ENCODE data around the gene DLX1. TPM values are rescaled to one million over a fixed set of nuclear protein-coding genes. Genes with fewer than 3 reads are reported as not detected.

The DLX1 gene
- total RNA-seq, 1 experiment from 2014 or later, result 2.0 TPM

DNA sequence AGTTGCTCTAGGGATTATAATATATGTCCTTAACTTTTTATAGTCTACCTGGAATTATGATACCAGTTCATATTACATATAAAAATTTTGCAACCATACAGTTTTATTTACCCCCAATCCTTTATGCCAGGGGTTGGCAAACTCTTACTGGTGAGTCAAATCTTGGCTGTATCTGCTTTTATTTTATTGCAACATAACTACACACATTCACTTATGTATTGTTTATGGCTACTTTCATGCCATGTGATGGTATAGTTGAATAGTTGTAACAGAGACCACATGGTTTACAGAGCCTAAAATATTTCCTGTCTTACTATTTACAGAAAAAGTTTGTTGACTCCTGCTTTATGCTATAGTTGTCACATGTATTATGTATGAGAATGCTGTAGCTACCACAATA is 43.2 kb downstream of the DLX1 start:
- Histone ChIP-seq H3K79me2 (ENCODE audit: insufficient read depth, low read length) (no peaks in the 10 kb centered on the region), H3K9ac (ENCODE audit: low read length) (no peak overlapping the region), H3K27me3 (ENCODE audit: insufficient read depth, low read length) (no peaks in the 10 kb centered on the region), H3K4me3 (replicated peaks in 1 of 2; ENCODE audit: low read depth in 1 of 2, low read length in 2 of 2) (no peak overlapping the region), H2AFZ (ENCODE audit: low read depth, low read length, poor library complexity, severe bottlenecking) (no peak overlapping the region), H3K27ac (ENCODE audit: low read depth, low read length) (no peak overlapping the region), H4K20me1 (ENCODE audit: insufficient read depth) (no peaks in the 10 kb centered on the region), H3K9me2 (ENCODE audit: insufficient read depth) (no peaks in the 10 kb centered on the region), H3K4me1 (ENCODE audit: control insufficient read depth in 1 of 2, insufficient read depth in 2 of 2, low read length in 2 of 2) (no peaks in the 10 kb centered on the region), H3K36me3 (ENCODE audit: control insufficient read depth in 1 of 2, insufficient read depth in 2 of 2, low read length in 2 of 2) (no peaks in the 10 kb centered on the region), H3K9me3 (ENCODE audit: control insufficient read depth in 1 of 2, insufficient read depth in 1 of 2, low read depth in 1 of 2, low read length in 2 of 2) (no peaks in the 10 kb centered on the region), H3K4me2 (ENCODE audit: low read length) (no peak overlapping the region)
- no peak for TF ChIP-seq ELF1 (IDR thresholded peaks at IDR 0.05; ENCODE audit: borderline replicate concordance, low read depth)
- no peak for TF ChIP-seq ZNF274 (IDR thresholded peaks at IDR 0.05; ENCODE audit: low read depth, low read length)
- no peak for TF ChIP-seq POLR2A (IDR thresholded peaks at IDR 0.05; ENCODE audit: borderline replicate concordance, extremely low read depth, insufficient read depth, insufficient read length)
- intact Hi-C loops (cut with micrococcal nuclease), result no loop called here
- POLR2A ChIA-PET, result interaction anchor here (0.7 kb wide), 1 partner anchor 1514 kb away, joined by 4 read pairs; no protein-coding TSS in a partner anchor
- CTCF ChIA-PET, result interaction anchor here (2.3 kb wide), 1 partner anchor 333 kb away, joined by 17 read pairs; no protein-coding TSS in a partner anchor
- RAD21 ChIA-PET (ENCODE audit: low non-redundant PET in 1 of 2, low total read pairs in 2 of 2, uncharacterized antibody in 2 of 2, unreplicated experiment in 2 of 2), result no interaction called here
- no TSS peak for BruUV-seq (replicated peaks)
- DNase-seq (ENCODE audit: low read depth, low spot score) (no peak), ATAC-seq (no peak)

GRCh38 chr2:172129404-172129803 is 44.1 kb downstream of the DLX1 start:
- Histone ChIP-seq H3K4me2 (ENCODE audit: low read length) (no peak overlapping the region), H3K9ac (ENCODE audit: low read length) (no peak overlapping the region), H3K27me3 (ENCODE audit: insufficient read depth, low read length) (no peaks in the 10 kb centered on the region), H3K36me3 (ENCODE audit: control insufficient read depth in 1 of 2, insufficient read depth in 2 of 2, low read length in 2 of 2) (no peaks in the 10 kb centered on the region), H3K9me3 (ENCODE audit: control insufficient read depth in 1 of 2, insufficient read depth in 1 of 2, low read depth in 1 of 2, low read length in 2 of 2) (no peaks in the 10 kb centered on the region), H3K79me2 (ENCODE audit: insufficient read depth, low read length) (no peaks in the 10 kb centered on the region), H3K4me3 (replicated peaks in 1 of 2; ENCODE audit: low read depth in 1 of 2, low read length in 2 of 2) (no peak overlapping the region), H4K20me1 (ENCODE audit: insufficient read depth) (no peaks in the 10 kb centered on the region), H3K4me1 (ENCODE audit: control insufficient read depth in 1 of 2, insufficient read depth in 2 of 2, low read length in 2 of 2) (no peaks in the 10 kb centered on the region), H2AFZ (ENCODE audit: low read depth, low read length, poor library complexity, severe bottlenecking) (no peak overlapping the region), H3K27ac (ENCODE audit: low read depth, low read length) (no peak overlapping the region), H3K9me2 (ENCODE audit: insufficient read depth) (no peaks in the 10 kb centered on the region)
- DNase-seq (ENCODE audit: low read depth, low spot score), result no peak
- RAD21 ChIA-PET (ENCODE audit: low non-redundant PET in 1 of 2, low total read pairs in 2 of 2, uncharacterized antibody in 2 of 2, unreplicated experiment in 2 of 2), result no interaction called here
- no TSS peak for BruUV-seq (replicated peaks)
- no peak for ATAC-seq
- intact Hi-C loops (cut with micrococcal nuclease), result no loop called here
- TF ChIP-seq TCF7L2 (IDR thresholded peaks at IDR 0.05; ENCODE audit: borderline replicate concordance, extremely low read depth, insufficient read depth, insufficient read length), result no peak
- TF ChIP-seq CTCF (IDR thresholded peaks at IDR 0.05 in 2 of 3, conservative IDR thresholded peaks at IDR 0.05 in 1 of 3; ENCODE audit: borderline replicate concordance in 1 of 3, insufficient read depth in 1 of 3, low read depth in 2 of 3, low read length in 2 of 3), result no peak
- no peak for TF ChIP-seq POLR2AphosphoS5 (IDR thresholded peaks at IDR 0.05; ENCODE audit: low read depth, low read length)
- CTCF ChIA-PET, result no interaction called here
- POLR2A ChIA-PET, result no interaction called here
